SU-DHL-6 (cell line): ENCODE results near the gene HCN1.

Experiments used
- CTCF ChIP-seq: fragments of 200-600 bp; sonication (generic); IDR thresholded peaks from one replicate; pipeline ENCODE4 v1.5.1; 2017; ENCODE audit warnings: antibody characterized with exemption, mild to moderate bottlenecking, low read length, moderate library complexity; ENCODE audit not compliant: insufficient read depth, poor library complexity, severe bottlenecking
- EZH2phosphoT487 ChIP-seq: fragments of 200-600 bp; sonication (generic), shearing (Covaris generic); conservative IDR thresholded peaks from 2 replicates; pipeline ENCODE4 v1.6.1; 2018; ENCODE audit warnings: mild to moderate bottlenecking, antibody characterized with exemption, low read length, moderate library complexity, mixed read lengths

- TF ChIP-seq CTCF = no peak
- no peak for TF ChIP-seq EZH2phosphoT487
Observed at GRCh38 chr5:45568813-45569212, 127.4 kb downstream of the HCN1 start.
